ENCODE results near the gene TMEM81.

DNA sequence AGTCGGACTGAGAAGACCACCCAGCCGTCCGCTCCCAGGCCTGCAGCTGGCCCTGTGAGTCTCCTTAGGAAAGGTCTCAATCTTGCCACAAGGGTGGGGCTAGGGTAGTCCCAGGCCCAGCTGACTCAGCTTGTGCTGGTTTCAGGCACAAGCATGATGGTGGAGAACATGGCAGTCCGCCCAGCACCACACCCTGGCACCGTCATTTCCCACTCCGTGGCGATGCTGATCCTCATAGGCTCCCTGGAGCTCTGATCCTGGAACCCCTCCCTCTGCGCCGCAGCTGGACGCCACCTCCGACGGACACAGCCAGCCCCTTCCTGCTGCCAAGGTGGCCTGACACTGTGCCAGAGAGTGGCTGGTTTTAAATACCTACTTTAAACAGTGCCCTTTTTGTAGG lies 10.7 kb downstream of the TMEM81 start:
- TF ChIP-seq, protein P1, sequence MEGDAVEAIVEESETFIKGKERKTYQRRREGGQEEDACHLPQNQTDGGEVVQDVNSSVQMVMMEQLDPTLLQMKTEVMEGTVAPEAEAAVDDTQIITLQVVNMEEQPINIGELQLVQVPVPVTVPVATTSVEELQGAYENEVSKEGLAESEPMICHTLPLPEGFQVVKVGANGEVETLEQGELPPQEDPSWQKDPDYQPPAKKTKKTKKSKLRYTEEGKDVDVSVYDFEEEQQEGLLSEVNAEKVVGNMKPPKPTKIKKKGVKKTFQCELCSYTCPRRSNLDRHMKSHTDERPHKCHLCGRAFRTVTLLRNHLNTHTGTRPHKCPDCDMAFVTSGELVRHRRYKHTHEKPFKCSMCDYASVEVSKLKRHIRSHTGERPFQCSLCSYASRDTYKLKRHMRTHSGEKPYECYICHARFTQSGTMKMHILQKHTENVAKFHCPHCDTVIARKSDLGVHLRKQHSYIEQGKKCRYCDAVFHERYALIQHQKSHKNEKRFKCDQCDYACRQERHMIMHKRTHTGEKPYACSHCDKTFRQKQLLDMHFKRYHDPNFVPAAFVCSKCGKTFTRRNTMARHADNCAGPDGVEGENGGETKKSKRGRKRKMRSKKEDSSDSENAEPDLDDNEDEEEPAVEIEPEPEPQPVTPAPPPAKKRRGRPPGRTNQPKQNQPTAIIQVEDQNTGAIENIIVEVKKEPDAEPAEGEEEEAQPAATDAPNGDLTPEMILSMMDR (IDR thresholded peaks at IDR 0.05), result no peak
- no peak for TF ChIP-seq ZFX (IDR thresholded peaks at IDR 0.05; ENCODE audit: borderline replicate concordance)

Data from 22Rv1 (cell line).